HepG2 (cell line): ENCODE data around the gene RPL3.

Experiments used
- POLR2A ChIP-seq, 2 experiments: IDR thresholded peaks; 2 replicates each; pipeline ENCODE4 v1.6.1; 2011; ENCODE audit warnings: low read depth in 2 of 2, low read length in 2 of 2, mild to moderate bottlenecking in 1 of 2, moderate library complexity in 1 of 2; ENCODE audit not compliant: insufficient read depth in 1 of 2
- ZSCAN12 ChIP-seq: sonication (generic); formaldehyde crosslinking; IDR thresholded peaks from 2 replicates; pipeline ENCODE4 v1.9.0; 2021; ENCODE audit warnings: mild to moderate bottlenecking, missing genetic modification reagents
- TF ChIP-seq, protein P1 (sequence below): sonication (generic); formaldehyde crosslinking; IDR thresholded peaks from 2 replicates; pipeline ENCODE4 v1.8.0; 2022; ENCODE audit warnings: mild to moderate bottlenecking, missing genetic modification reagents, moderate library complexity

DNA sequence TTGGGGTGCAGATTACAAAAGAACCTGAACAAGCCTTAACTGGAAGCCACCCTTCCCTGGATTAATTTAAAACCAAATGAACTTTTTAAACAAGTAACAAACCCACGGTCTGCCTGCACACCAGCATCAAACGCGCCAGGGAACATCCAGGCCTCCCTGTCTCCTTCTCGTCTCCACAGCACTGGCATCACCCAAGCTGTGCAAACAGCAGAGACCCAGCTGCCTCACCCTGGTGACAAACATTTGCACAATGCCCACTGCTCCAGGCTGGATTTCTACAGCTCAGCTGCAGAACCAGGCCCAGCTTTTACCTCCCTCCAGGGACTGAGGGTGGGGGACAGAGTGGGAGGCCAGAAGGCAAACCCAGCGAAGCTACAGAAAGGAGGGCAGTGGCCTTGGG lies 7.0 kb downstream of the RPL3 start:
- TF ChIP-seq, protein P1, sequence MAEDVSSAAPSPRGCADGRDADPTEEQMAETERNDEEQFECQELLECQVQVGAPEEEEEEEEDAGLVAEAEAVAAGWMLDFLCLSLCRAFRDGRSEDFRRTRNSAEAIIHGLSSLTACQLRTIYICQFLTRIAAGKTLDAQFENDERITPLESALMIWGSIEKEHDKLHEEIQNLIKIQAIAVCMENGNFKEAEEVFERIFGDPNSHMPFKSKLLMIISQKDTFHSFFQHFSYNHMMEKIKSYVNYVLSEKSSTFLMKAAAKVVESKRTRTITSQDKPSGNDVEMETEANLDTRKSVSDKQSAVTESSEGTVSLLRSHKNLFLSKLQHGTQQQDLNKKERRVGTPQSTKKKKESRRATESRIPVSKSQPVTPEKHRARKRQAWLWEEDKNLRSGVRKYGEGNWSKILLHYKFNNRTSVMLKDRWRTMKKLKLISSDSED (CRISPR knock-in tag) = no peak
- no peak for TF ChIP-seq ZSCAN12 (CRISPR knock-in tag)
- TF ChIP-seq POLR2A (IDR thresholded peaks at IDR 0.05; ENCODE audit: insufficient read depth in 1 of 2, low read depth in 2 of 2, low read length in 2 of 2) = no peak; a peak in 1 of 4 replicates
